Testis (tissue), 3 donors: ENCODE results near the gene LRP1. TPM values are rescaled to one million over a fixed set of nuclear protein-coding genes. Genes with fewer than 3 reads are reported as not detected.

ENCODE experiments used
- DNase-seq: peaks from one replicate; pipeline ENCODE4 v3.0.0-alpha.2; 2019
- H3K27ac ChIP-seq, 2 donors: fragments of 200-600 bp; sonication (generic); one replicate each; pipeline ENCODE4 v1.5.1; 2019
- H3K27me3 ChIP-seq: fragments of 200-600 bp; sonication (generic); one replicate; pipeline ENCODE4 v1.5.1; 2019
- H3K36me3 ChIP-seq: fragments of 200-600 bp; sonication (generic); one replicate; pipeline ENCODE4 v1.5.1; 2017; ENCODE audit warnings: low read depth; ENCODE audit errors: missing control alignments
- H3K4me1 ChIP-seq: fragments of 200-600 bp; sonication (generic); one replicate; pipeline ENCODE4 v1.5.1; 2019
- H3K4me3 ChIP-seq, 2 donors: fragments of 200-600 bp; sonication (generic); one replicate each; pipeline ENCODE4 v1.5.1; 2017 to 2019
- H3K9me3 ChIP-seq: fragments of 200-600 bp; sonication (generic); one replicate; pipeline ENCODE4 v1.5.1; 2017
- CTCF ChIP-seq, 3 experiments: fragments of 450-650 bp in 2 of 3; fragments of 200-600 bp in 1 of 3; sonication (generic) in 1 of 3; IDR thresholded peaks; one replicate each; pipeline ENCODE4 v1.5.1; 2016 to 2019; ENCODE audit warnings: antibody characterized with exemption in 3 of 3, mild to moderate bottlenecking in 2 of 3, moderate library complexity in 1 of 3
- POLR2A ChIP-seq: fragments of 450-650 bp; IDR thresholded peaks from one replicate; pipeline ENCODE4 v1.6.1; 2017; ENCODE audit warnings: antibody characterized with exemption, mild to moderate bottlenecking, moderate library complexity
- WGBS, 2 donors: methylation state at CpG; one replicate each; pipeline ENCODE4 v1.1.5; 2018; 5-methylcytosine and 5-hydroxymethylcytosine counted together
- intact Hi-C: fragments of 100-400 bp; cut with DNase I; formaldehyde crosslinking; loops from one replicate; pipeline ENCODE4 v1.15.1; 2023; ENCODE audit warnings: low total_unique reads
- polyA plus RNA-seq: library from polyadenylated mRNA; stranded (reverse); fragments of 350-450 nt; fragmentation: Illumina TruSeq; extraction: RNeasy Lipid Tissue Mini Kit (QIAGEN cat#74804); gene quantifications from one replicate; pipeline ENCODE4 v1.2.3, GENCODE V29; 2014; ENCODE audit warnings: low read depth, low replicate concordance; ENCODE audit not compliant: insufficient read depth
- total RNA-seq, 2 donors: library from RNA; depleted of rRNA; stranded (reverse); fragments of >200 nt; gene quantifications; one replicate each; pipeline ENCODE4 v1.2.3, GENCODE V29; 2016

Gene LRP1
- total and polyA plus RNA-seq, 3 donors from 2014 or later, result 82.4 to 200 (median 135) TPM

- Histone ChIP-seq H3K27me3 (no peaks in the 10 kb centered on the region), H3K36me3 (no peaks in the 10 kb centered on the region), H3K9me3 (no peaks in the 10 kb centered on the region), H3K4me3 (no peak overlapping the region), H3K4me1 (peaks cover 26% of the 10 kb centered on the region), H3K27ac (no peak overlapping the region)
- intact Hi-C loops, result no loop called here
- TF ChIP-seq CTCF (IDR thresholded peaks at IDR 0.05) (no peak), POLR2A (no peak)
- WGBS, 2 donors, result 82 to 87% methylated on average over 14 to 19 of the region's 19 CpGs
- DNase-seq, result no peak
Observed at GRCh38 chr12:57165741-57166140, 37.5 kb downstream of the LRP1 start.

GRCh38 chr12:57166971-57167371 is 38.7 kb downstream of the LRP1 start:
- no peak for TF ChIP-seq CTCF (IDR thresholded peaks at IDR 0.05)
- no peak for TF ChIP-seq POLR2A
- Histone ChIP-seq H3K27ac (no peak overlapping the region), H3K36me3 (no peaks in the 10 kb centered on the region)

GRCh38 chr12:57168058-57168457 is 39.8 kb downstream of the LRP1 start:
- H3K9me3 ChIP-seq, result no peaks in the 10 kb centered on the region
- intact Hi-C loops, result no loop called here
- H3K27me3 ChIP-seq, result no peaks in the 10 kb centered on the region
- peak overlapping the region in 1 of 2 donors; percentile 10 for H3K27ac ChIP-seq
- H3K4me1 ChIP-seq, result peaks cover 39% of the 10 kb centered on the region
- H3K36me3 ChIP-seq, result no peaks in the 10 kb centered on the region
- H3K4me3 ChIP-seq, result no peak overlapping the region
- DNase-seq, result no peak
- 62 to 76% methylated on average over 8 to 10 of the region's 10 CpGs for WGBS, 2 donors
- TF ChIP-seq CTCF (IDR thresholded peaks at IDR 0.05), result no peak
- no peak for TF ChIP-seq POLR2A

More at GRCh38 chr12:57166971-57167371, 38.7 kb downstream of the LRP1 start:
- Histone ChIP-seq H3K4me1 (peaks cover 31% of the 10 kb centered on the region), H3K9me3 (no peaks in the 10 kb centered on the region), H3K4me3 (no peak overlapping the region), H3K27me3 (no peaks in the 10 kb centered on the region)
- WGBS, 2 donors, result 54% methylated on average over 7 to 10 of the region's 10 CpGs
- no peak for DNase-seq
- intact Hi-C loops, result no loop called here

GRCh38 chr12:57169046-57169795 is 40.9 kb downstream of the LRP1 start:
- TF ChIP-seq CTCF (IDR thresholded peaks at IDR 0.05), result no peak
- no peak for TF ChIP-seq POLR2A
- intact Hi-C loops, result no loop called here
- DNase-seq, result peak; percentile 83
- Histone ChIP-seq H3K4me3 (no peak overlapping the region), H3K4me1 (peaks cover 39% of the 10 kb centered on the region), H3K27me3 (no peaks in the 10 kb centered on the region), H3K27ac (peak overlapping the region; percentile 34 to 76), H3K9me3 (no peaks in the 10 kb centered on the region), H3K36me3 (no peaks in the 10 kb centered on the region)
- 44 to 56% methylated on average over 13 to 23 of the region's 23 CpGs for WGBS, 2 donors

GRCh38 chr12:57169969-57170368 is 41.7 kb downstream of the LRP1 start:
- Histone ChIP-seq H3K4me3 (no peak overlapping the region), H3K4me1 (peaks cover 46% of the 10 kb centered on the region), H3K36me3 (no peaks in the 10 kb centered on the region), H3K9me3 (no peaks in the 10 kb centered on the region), H3K27ac (peak overlapping the region; percentile 34 to 76), H3K27me3 (no peaks in the 10 kb centered on the region)
- intact Hi-C loops, result no loop called here
- no peak for DNase-seq
- no peak for TF ChIP-seq POLR2A
- TF ChIP-seq CTCF (IDR thresholded peaks at IDR 0.05), result no peak
- WGBS, 2 donors, result 22 to 45% methylated on average over 7 of the region's 7 CpGs
